ENCODE results near the gene FADS2.

DNA sequence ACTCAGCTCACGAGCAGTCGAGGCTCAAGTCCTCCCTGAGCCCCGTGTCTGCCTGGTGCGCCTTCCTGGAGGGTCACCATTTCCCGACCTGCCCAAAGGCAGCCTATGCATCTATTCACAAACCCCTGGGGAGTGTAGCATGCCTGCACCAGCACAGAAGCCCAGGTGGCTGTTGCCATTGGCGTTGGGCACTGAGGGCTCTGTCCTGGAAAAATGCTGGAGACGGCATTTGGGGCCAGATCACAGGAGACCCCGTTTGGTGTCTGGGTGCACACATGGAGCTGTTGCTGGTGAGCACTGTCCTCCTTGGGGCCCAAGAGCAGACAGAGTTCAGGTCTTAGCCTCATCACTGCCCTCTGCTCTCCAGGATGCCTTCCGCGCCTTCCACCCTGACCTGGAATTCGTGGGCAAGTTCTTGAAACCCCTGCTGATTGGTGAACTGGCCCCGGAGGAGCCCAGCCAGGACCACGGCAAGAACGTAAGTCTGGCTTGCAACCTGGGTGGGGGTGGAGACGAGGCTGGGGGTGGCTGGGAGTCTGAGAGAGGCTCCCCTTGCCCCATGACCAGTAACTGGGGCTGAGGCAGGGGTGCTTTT is 9.4 kb downstream of the FADS2 start:
- no peak for TF ChIP-seq EP300 (IDR thresholded peaks at IDR 0.05)
- TF ChIP-seq POLR2A (IDR thresholded peaks at IDR 0.05): no peak
- TF ChIP-seq, protein P1, sequence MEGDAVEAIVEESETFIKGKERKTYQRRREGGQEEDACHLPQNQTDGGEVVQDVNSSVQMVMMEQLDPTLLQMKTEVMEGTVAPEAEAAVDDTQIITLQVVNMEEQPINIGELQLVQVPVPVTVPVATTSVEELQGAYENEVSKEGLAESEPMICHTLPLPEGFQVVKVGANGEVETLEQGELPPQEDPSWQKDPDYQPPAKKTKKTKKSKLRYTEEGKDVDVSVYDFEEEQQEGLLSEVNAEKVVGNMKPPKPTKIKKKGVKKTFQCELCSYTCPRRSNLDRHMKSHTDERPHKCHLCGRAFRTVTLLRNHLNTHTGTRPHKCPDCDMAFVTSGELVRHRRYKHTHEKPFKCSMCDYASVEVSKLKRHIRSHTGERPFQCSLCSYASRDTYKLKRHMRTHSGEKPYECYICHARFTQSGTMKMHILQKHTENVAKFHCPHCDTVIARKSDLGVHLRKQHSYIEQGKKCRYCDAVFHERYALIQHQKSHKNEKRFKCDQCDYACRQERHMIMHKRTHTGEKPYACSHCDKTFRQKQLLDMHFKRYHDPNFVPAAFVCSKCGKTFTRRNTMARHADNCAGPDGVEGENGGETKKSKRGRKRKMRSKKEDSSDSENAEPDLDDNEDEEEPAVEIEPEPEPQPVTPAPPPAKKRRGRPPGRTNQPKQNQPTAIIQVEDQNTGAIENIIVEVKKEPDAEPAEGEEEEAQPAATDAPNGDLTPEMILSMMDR (IDR thresholded peaks at IDR 0.05): no peak
